Mucosa of gallbladder (tissue), 1 donor: Measurements from ENCODE around the gene CEP55. TPM values are rescaled to one million over a fixed set of nuclear protein-coding genes. Genes with fewer than 3 reads are reported as not detected.

Experiments
- DNase-seq: peaks from one replicate; pipeline ENCODE4 v3.0.0-alpha.2; 2020; ENCODE audit warnings: low spot score
- total RNA-seq: library from RNA; stranded (reverse); gene quantifications from one replicate; pipeline ENCODE4 v1.2.1, GENCODE V29; 2021
- donor health status: DM: no; HTN: no; CAD: no.

The CEP55 gene
- total RNA-seq, 1 donor from 2014 or later: 1.3 TPM

GRCh38 chr10:93469454-93469853 is 27.0 kb upstream of the CEP55 start:
- no peak for DNase-seq

GRCh38 chr10:93471110-93471651 is 25.2 kb upstream of the CEP55 start:
- no peak for DNase-seq

- no peak for DNase-seq
Observed at GRCh38 chr10:93473161-93473560, 23.3 kb upstream of the CEP55 start.

GRCh38 chr10:93473804-93474472 is 22.5 kb upstream of the CEP55 start:
- DNase-seq: no peak

GRCh38 chr10:93475227-93475626 is 21.2 kb upstream of the CEP55 start:
- no peak for DNase-seq

- no peak for DNase-seq
Observed at GRCh38 chr10:93475871-93476270, 20.5 kb upstream of the CEP55 start.

- DNase-seq: no peak
Observed at GRCh38 chr10:93476756-93477155, 19.7 kb upstream of the CEP55 start.

- no peak for DNase-seq
Observed at GRCh38 chr10:93478873-93479272, 17.5 kb upstream of the CEP55 start.

GRCh38 chr10:93481637-93482144 is 14.7 kb upstream of the CEP55 start:
- DNase-seq: no peak

- DNase-seq: peak; percentile 76
Observed at GRCh38 chr10:93482145-93482834, 14.1 kb upstream of the CEP55 start, which contains the start of gene MYOF. MYOF (minus strand) TSS chr10:93482334; CDS start chr10:93482194, 140 bp downstream.

- no peak for DNase-seq
Observed at GRCh38 chr10:93485690-93486089, 10.7 kb upstream of the CEP55 start.

GRCh38 chr10:93488956-93489528 is 7.4 kb upstream of the CEP55 start:
- DNase-seq: no peak

- no peak for DNase-seq
Observed at GRCh38 chr10:93491602-93492121, 4.8 kb upstream of the CEP55 start.

- DNase-seq: no peak
Observed at GRCh38 chr10:93493162-93493561, 3.2 kb upstream of the CEP55 start.

- no peak for DNase-seq
Observed at GRCh38 chr10:93494494-93494893, 1.9 kb upstream of the CEP55 start.

- DNase-seq: no peak
Observed at GRCh38 chr10:93495654-93496321, 624 bp upstream of the CEP55 start.

- DNase-seq: no peak
Observed at GRCh38 chr10:93498166-93498565, 1.8 kb downstream of the CEP55 start.

- no peak for DNase-seq
Observed at GRCh38 chr10:93501650-93502049, 5.2 kb downstream of the CEP55 start.

GRCh38 chr10:93503075-93503474 is 6.7 kb downstream of the CEP55 start:
- no peak for DNase-seq

- no peak for DNase-seq
Observed at GRCh38 chr10:93505075-93505474, 8.7 kb downstream of the CEP55 start.

GRCh38 chr10:93509816-93510215 is 13.4 kb downstream of the CEP55 start:
- no peak for DNase-seq

- DNase-seq: no peak
Observed at GRCh38 chr10:93512565-93512964, 16.2 kb downstream of the CEP55 start.
